DND-41 (cell line): ENCODE data around the gene RECK.

Source experiments
- CTCF ChIP-seq: IDR thresholded peaks from 2 replicates; pipeline ENCODE4 v1.5.1; 2012; ENCODE audit warnings: borderline replicate concordance, low read length, moderate library complexity, mild to moderate bottlenecking; ENCODE audit not compliant: poor library complexity, severe bottlenecking; ENCODE audit errors: extremely low read depth
- EZH2 ChIP-seq: IDR thresholded peaks from 3 replicates; pipeline ENCODE4 v1.6.1; 2012; ENCODE audit warnings: borderline replicate concordance, low read depth, mild to moderate bottlenecking, moderate library complexity, low read length, inconsistent platforms; ENCODE audit not compliant: severe bottlenecking

- TF ChIP-seq CTCF, result no peak
- no peak for TF ChIP-seq EZH2
Observed at GRCh38 chr9:36169708-36170107, 133.0 kb downstream of the RECK start.
